Mesenteric fat pad (tissue), 1 donor: Measurements from ENCODE around the gene RASD2. TPM values are rescaled to one million over a fixed set of nuclear protein-coding genes. Genes with fewer than 3 reads are reported as not detected.

ENCODE experiments used
- DNase-seq: peaks from one replicate; pipeline ENCODE4 v3.0.0-alpha.2; 2020; ENCODE audit warnings: low spot score
- total RNA-seq: library from RNA; stranded (reverse); fragmentation: NEBNext Ultra II Directional; extraction: Animal tissue kit (Norgen Biotek cat#: 25700); gene quantifications from one replicate; pipeline ENCODE4 v1.2.1, GENCODE V29; 2021
- donor health status: DM: yes; HTN: yes; CAD: no.

The RASD2 gene
- total RNA-seq, 1 donor from 2014 or later: 1.6 TPM

- DNase-seq: no peak
Observed at GRCh38 chr22:35518811-35519210, 21.8 kb upstream of the RASD2 start.

- DNase-seq: no peak
Observed at GRCh38 chr22:35519306-35520000, 21.2 kb upstream of the RASD2 start.

- DNase-seq: no peak
Observed at GRCh38 chr22:35521358-35522224, 19.0 kb upstream of the RASD2 start.

GRCh38 chr22:35522225-35523149, 18.1 kb upstream of the RASD2 start:
- DNase-seq: no peak

- DNase-seq: no peak
Observed at GRCh38 chr22:35523167-35523947, 17.3 kb upstream of the RASD2 start.

GRCh38 chr22:35524966-35525686, 15.5 kb upstream of the RASD2 start:
- no peak for DNase-seq

- no peak for DNase-seq
Observed at GRCh38 chr22:35525687-35526332, 14.8 kb upstream of the RASD2 start.

- no peak for DNase-seq
Observed at GRCh38 chr22:35526333-35526979, 14.2 kb upstream of the RASD2 start.

GRCh38 chr22:35528927-35529326, 11.7 kb upstream of the RASD2 start:
- DNase-seq: no peak

- DNase-seq: no peak
Observed at GRCh38 chr22:35530700-35531099, 9.9 kb upstream of the RASD2 start.

- no peak for DNase-seq
Observed at GRCh38 chr22:35531202-35531601, 9.4 kb upstream of the RASD2 start.

- no peak for DNase-seq
Observed at GRCh38 chr22:35531676-35532075, 9.0 kb upstream of the RASD2 start.

- DNase-seq: no peak
Observed at GRCh38 chr22:35533365-35534029, 7.1 kb upstream of the RASD2 start.

GRCh38 chr22:35534091-35534490, 6.5 kb upstream of the RASD2 start:
- no peak for DNase-seq

GRCh38 chr22:35537232-35537631, 3.4 kb upstream of the RASD2 start:
- DNase-seq: no peak

GRCh38 chr22:35538801-35539321, 1.8 kb upstream of the RASD2 start:
- no peak for DNase-seq

- no peak for DNase-seq
Observed at GRCh38 chr22:35539487-35539886, 1.1 kb upstream of the RASD2 start.

- peak; percentile 93 for DNase-seq
Observed at GRCh38 chr22:35539910-35540594, 579 bp upstream of the RASD2 start.
